Thoracic aorta (tissue), 2 donors: ENCODE measurements around the gene COL25A1. TPM values are rescaled to one million over a fixed set of nuclear protein-coding genes. Genes with fewer than 3 reads are reported as not detected.

Experiments
- ATAC-seq: fragments of 150-250 bp; one replicate; pipeline ENCODE4 v1.8.0; 2017; ENCODE audit warnings: low read depth; ENCODE audit not compliant: insufficient number of reproducible peaks, low FRiP score
- DNase-seq: peaks from one replicate; pipeline ENCODE4 v3.0.0-alpha.2; 2020; ENCODE audit warnings: low spot score
- H3K27ac ChIP-seq, 2 donors: fragments of 200-600 bp; sonication (generic); 1 replicate in 1 of 2; 2 replicates in 1 of 2; pipeline ENCODE4 v1.5.1; 2016; ENCODE audit warnings: mild to moderate bottlenecking in 2 of 2, moderate library complexity in 2 of 2
- H3K27me3 ChIP-seq: fragments of 200-600 bp; sonication (generic); replicated peaks from 2 replicates; pipeline ENCODE4 v1.6.0; 2016; ENCODE audit warnings: mild to moderate bottlenecking; ENCODE audit not compliant: insufficient read depth
- H3K36me3 ChIP-seq: fragments of 200-600 bp; sonication (generic); one replicate; pipeline ENCODE4 v1.5.1; 2016
- H3K4me1 ChIP-seq, 2 donors: fragments of 200-600 bp; sonication (generic); 1 replicate in 1 of 2; 2 replicates in 1 of 2; pipeline versions ENCODE4 v1.5.1 to v1.6.0; 2016; ENCODE audit warnings: low read depth in 2 of 2, mild to moderate bottlenecking in 1 of 2; ENCODE audit not compliant: control insufficient read depth in 1 of 2
- H3K4me3 ChIP-seq: fragments of 200-600 bp; sonication (generic); 2 replicates; pipeline ENCODE4 v1.5.1; 2016; ENCODE audit warnings: mild to moderate bottlenecking
- H3K9me3 ChIP-seq: fragments of 200-600 bp; sonication (generic); 2 replicates; pipeline ENCODE4 v1.5.1; 2016
- total RNA-seq, 2 donors: library from RNA; depleted of rRNA; stranded (reverse); fragments of >200 nt; gene quantifications; one replicate each; pipeline versions ENCODE4 v1.1.0 to v1.2.3, GENCODE V29; 2016
- TF ChIP-seq, protein P1 (sequence below): fragments of 200-600 bp; sonication (generic); IDR thresholded peaks from one replicate; pipeline ENCODE4 v1.5.1; 2019; ENCODE audit warnings: antibody characterized with exemption

The COL25A1 gene
- total RNA-seq, 2 donors from 2014 or later, result 0.42 to 0.81 TPM

DNA sequence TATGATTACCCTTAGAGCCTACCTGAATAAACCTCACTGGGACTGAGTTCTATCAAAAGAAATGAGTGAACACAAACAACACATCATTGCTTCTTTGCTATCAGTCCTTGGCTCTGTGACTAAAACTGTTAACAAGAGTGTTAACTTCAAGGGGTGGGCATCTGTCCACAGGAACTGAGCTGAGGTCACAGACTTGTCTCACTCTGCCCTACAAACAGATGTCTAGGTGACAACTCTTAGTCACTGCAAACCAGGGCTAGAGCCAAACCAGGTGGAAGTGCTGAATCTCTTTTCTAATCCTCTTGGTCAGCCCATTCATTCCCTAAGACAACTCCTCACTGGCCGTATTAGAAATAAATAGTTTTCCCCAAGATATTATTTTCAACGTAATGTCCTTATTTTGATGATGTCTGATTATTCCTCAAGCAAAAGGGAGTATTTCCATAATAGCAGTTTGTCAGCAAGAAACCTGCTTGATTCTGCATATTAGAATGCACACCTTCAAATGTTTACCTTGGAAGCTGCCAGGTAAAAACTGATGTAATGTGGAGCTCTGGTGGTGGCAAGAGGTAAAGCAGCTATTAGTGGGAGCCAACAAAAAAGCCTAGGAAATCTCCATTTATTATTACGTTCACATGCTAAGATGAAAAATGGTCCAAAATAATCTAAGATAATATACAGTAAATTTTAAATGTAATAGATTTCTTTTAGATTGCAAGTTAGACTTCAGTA is 4.0 kb downstream of the COL25A1 start:
- TF ChIP-seq, protein P1, sequence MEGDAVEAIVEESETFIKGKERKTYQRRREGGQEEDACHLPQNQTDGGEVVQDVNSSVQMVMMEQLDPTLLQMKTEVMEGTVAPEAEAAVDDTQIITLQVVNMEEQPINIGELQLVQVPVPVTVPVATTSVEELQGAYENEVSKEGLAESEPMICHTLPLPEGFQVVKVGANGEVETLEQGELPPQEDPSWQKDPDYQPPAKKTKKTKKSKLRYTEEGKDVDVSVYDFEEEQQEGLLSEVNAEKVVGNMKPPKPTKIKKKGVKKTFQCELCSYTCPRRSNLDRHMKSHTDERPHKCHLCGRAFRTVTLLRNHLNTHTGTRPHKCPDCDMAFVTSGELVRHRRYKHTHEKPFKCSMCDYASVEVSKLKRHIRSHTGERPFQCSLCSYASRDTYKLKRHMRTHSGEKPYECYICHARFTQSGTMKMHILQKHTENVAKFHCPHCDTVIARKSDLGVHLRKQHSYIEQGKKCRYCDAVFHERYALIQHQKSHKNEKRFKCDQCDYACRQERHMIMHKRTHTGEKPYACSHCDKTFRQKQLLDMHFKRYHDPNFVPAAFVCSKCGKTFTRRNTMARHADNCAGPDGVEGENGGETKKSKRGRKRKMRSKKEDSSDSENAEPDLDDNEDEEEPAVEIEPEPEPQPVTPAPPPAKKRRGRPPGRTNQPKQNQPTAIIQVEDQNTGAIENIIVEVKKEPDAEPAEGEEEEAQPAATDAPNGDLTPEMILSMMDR, result peak; percentile 32
- Histone ChIP-seq H3K36me3 (no peaks in the 10 kb centered on the region), H3K4me3 (no peak overlapping the region), H3K27ac (no peak overlapping the region), H3K27me3 (no peaks in the 10 kb centered on the region), H3K9me3 (no peaks in the 10 kb centered on the region), H3K4me1 (peaks cover 11 to 18% of the 10 kb centered on the region in 2 donors)
- ATAC-seq (no peak), DNase-seq (no peak)

DNA sequence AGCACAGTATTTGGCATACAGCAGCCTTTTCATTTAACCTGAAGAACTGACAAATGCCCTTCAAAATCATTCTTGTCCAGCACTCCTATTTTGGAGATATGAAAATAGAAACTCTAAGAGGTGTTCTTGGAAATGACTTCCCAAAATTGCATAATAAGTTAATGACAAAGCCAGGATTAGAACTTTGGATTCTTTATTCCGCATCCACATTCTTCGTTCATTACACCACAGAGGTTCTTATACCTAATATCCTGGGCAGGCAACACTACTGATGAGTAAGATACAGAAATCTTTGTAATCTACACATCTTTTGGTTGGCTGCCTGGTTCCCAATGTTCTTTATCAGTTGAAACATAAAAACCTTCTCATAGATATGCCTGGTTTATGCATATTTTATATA is 5.9 kb downstream of the COL25A1 start:
- Histone ChIP-seq H3K27me3 (no peaks in the 10 kb centered on the region), H3K27ac (no peak overlapping the region), H3K4me1 (peaks cover 3 to 4% of the 10 kb centered on the region in 2 donors), H3K9me3 (no peaks in the 10 kb centered on the region), H3K36me3 (no peaks in the 10 kb centered on the region), H3K4me3 (no peak overlapping the region)
- no peak for ATAC-seq
- TF ChIP-seq, protein P1, result no peak
- DNase-seq, result no peak

DNA sequence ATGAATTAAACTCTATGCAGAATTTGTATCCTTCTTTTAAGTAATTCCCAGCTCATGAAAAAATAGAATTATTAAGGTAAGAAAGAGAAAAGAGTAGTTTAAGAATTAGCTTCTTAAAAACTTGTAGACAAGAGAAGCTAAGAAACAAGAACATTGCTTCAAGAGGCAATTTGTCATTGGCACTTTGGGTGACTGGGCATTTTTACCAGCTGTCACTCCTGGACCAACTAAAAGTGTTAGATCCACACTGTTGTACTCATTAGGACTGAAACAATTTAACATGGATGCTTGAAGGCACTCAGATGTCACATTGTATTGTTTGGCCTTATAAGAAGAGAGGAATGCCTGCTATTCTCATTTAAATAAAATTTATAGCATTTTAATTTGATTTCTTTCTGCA is 7.4 kb downstream of the COL25A1 start:
- no peak overlapping the region for H3K4me3 ChIP-seq
- TF ChIP-seq, protein P1, result no peak

DNA sequence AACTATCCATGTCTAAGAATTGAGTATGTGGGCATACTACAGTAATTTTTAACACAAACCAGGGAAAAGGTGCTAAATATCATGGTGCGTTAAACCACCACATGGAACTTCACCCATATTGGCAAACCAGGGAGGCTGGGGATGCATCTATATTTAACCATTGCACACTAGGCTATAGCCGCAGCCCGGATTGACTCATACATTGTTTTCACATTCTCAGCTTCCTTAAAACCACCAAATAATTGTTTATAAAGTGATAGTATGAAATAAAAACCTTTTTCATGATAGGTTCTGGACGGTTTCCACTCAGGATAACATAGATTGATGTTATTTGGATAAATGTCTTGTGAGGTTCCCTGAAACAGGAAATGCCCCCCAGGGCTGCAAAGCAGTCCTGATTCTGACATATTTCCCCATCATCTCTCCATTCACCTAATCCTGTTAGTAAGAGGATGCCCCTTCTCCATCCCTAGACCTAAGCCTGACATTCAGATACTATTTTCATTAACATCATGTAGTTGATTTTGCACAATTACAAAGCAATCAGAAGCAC is 7.9 kb downstream of the COL25A1 start:
- H3K9me3 ChIP-seq, result no peaks in the 10 kb centered on the region
- H3K4me3 ChIP-seq, result no peak overlapping the region
- H3K4me1 ChIP-seq, result no peaks in the 10 kb centered on the region
- no peak for DNase-seq
- no peaks in the 10 kb centered on the region for H3K27me3 ChIP-seq
- H3K36me3 ChIP-seq, result no peaks in the 10 kb centered on the region
- no peak for ATAC-seq
- TF ChIP-seq, protein P1, result no peak
- no peak overlapping the region for H3K27ac ChIP-seq

More for the DNA sequence above, 7.4 kb downstream of the COL25A1 start:
- Histone ChIP-seq H3K27me3 (no peaks in the 10 kb centered on the region), H3K9me3 (no peaks in the 10 kb centered on the region), H3K27ac (no peak overlapping the region), H3K4me1 (no peaks in the 10 kb centered on the region), H3K36me3 (no peaks in the 10 kb centered on the region)
- no peak for DNase-seq
- no peak for ATAC-seq

DNA sequence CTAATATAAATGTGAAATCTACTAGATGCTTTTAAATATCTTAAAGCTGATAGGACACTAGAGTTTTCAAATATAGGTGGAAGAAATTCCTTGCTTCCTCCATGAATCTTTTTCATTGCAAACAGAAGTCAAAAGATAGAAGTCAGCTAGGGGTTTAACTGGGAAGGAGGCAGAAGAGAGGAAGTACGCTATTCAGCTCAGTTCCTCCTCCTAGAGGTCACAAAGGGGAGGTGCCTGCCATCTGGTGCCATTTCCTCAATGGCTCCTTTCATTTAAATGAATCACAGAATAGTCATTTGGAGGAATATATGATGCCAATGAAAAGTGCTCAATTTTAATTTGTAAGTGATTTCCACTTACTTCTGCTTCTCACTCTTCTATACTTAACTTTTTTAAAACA is 8.5 kb downstream of the COL25A1 start:
- no peaks in the 10 kb centered on the region for H3K4me1 ChIP-seq
- ATAC-seq (no peak), DNase-seq (no peak)
- TF ChIP-seq, protein P1, result no peak
- H3K27me3 ChIP-seq, result no peaks in the 10 kb centered on the region
- H3K36me3 ChIP-seq, result no peaks in the 10 kb centered on the region
- no peak overlapping the region for H3K4me3 ChIP-seq
- H3K9me3 ChIP-seq, result no peaks in the 10 kb centered on the region
- no peak overlapping the region for H3K27ac ChIP-seq
